ENCODE data around the gene OGT. TPM values are rescaled to one million over a fixed set of nuclear protein-coding genes. Genes with fewer than 3 reads are reported as not detected.
"Not testable (repeated sequence)": the region's sequence is repeated elsewhere in the genome, so short reads cannot be mapped to it uniquely, and the experiment has no call there.

Gene OGT
- total RNA-seq, 1 experiment from 2014 or later = 282 TPM

DNA sequence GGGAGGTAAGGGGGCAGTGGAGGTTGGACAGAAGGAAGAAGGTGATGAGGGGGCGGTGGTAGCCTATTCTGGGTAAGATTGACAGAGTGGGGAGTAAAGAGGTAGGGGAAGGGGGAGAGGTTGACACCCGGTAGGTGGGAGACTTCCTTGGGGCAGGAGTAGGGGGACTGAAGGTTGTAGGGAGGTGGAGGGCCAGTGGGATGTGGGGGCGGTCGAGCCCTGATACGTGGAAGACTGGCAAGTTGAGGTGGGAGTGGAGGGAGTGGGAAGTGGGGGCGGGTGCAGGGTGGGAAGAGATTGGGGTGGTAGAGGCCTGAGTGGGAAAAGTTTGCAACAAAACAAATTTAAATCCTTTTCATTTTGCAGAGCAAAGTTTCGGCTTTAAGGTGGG, 47.1 kb downstream of the OGT start:
- no peak for DNase-seq (ENCODE audit: unreplicated experiment)
- TF ChIP-seq CTCF (IDR thresholded peaks at IDR 0.05; ENCODE audit: unreplicated experiment) = no peak
- Mint-ChIP-seq H3K4me1 (ENCODE audit: insufficient read depth, unreplicated experiment) (no peaks in the 10 kb centered on the region), H3K9me3 (ENCODE audit: unreplicated experiment) (no peaks in the 10 kb centered on the region), H3K27ac (ENCODE audit: low read depth, unreplicated experiment) (peak overlapping the region; percentile 61), H3K4me3 (ENCODE audit: unreplicated experiment) (no peak overlapping the region), H3K36me3 (ENCODE audit: insufficient read depth, unreplicated experiment) (peaks cover 43% of the 10 kb centered on the region), H3K27me3 (ENCODE audit: insufficient read depth, unreplicated experiment) (peaks cover 33% of the 10 kb centered on the region)
- no TSS peak for BruUV-seq (replicated peaks)
- CTCF ChIA-PET = interaction anchor here (0.6 kb wide), 1 partner anchor 700 kb away, joined by 3 read pairs; no protein-coding TSS in a partner anchor
- intact Hi-C loops (cut with micrococcal nuclease) = no loop called here
- POLR2A ChIA-PET = no interaction called here

DNA sequence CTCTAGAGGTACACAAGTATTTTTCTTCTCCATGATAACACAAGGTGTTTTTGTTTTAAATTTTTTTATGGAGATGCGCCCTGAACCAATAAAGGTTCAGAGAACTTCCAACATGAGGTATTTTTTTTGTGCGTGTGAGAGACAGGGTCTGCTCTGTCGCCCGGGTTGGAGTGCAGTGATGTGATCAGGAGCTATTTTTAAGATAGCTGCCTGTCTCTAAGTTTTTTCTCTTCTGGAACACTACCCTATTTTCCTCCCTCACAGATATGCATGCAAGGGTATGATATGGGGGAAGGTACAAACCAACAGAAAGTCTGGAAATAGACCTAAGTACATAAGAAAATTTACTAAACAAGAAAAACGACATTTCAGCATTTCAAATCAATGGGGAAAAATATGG, 48.3 kb downstream of the OGT start:
- intact Hi-C loops (cut with micrococcal nuclease) = no loop called here
- no peak for DNase-seq (ENCODE audit: unreplicated experiment)
- TF ChIP-seq CTCF (IDR thresholded peaks at IDR 0.05; ENCODE audit: unreplicated experiment) = no peak
- ChIA-PET POLR2A (interaction anchor here (1.4 kb wide), 1 partner anchor 112 kb away, joined by 3 read pairs; no protein-coding TSS in a partner anchor), CTCF (no interaction called here)
- Mint-ChIP-seq H3K9me3 (ENCODE audit: unreplicated experiment) (no peaks in the 10 kb centered on the region), H3K27ac (ENCODE audit: low read depth, unreplicated experiment) (no peak overlapping the region), H3K27me3 (ENCODE audit: insufficient read depth, unreplicated experiment) (peaks cover 30% of the 10 kb centered on the region), H3K4me1 (ENCODE audit: insufficient read depth, unreplicated experiment) (no peaks in the 10 kb centered on the region), H3K4me3 (ENCODE audit: unreplicated experiment) (no peak overlapping the region), H3K36me3 (ENCODE audit: insufficient read depth, unreplicated experiment) (peaks cover 33% of the 10 kb centered on the region)
- no TSS peak for BruUV-seq (replicated peaks)

DNA sequence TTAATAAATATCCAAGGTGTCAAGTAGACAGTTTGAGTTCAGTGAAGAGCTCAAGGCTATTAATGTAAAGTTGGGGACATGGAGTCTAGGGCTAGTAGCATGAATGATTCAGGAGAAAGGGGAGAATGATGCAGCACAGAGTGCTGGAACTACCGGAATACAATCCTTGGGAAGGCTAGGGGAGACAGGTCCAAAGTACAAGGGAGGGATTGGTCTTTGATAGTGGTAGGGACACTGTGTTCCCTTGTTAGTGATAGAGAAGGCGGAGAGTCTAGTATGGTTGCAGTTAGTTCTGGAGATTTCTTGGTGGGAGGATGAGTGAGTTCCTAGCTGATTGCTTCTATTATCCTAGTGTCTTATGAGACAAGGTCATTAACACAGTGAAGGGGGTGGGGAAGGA, 54.0 kb downstream of the OGT start:
- no peak for TF ChIP-seq CTCF (IDR thresholded peaks at IDR 0.05; ENCODE audit: unreplicated experiment)
- intact Hi-C loops (cut with micrococcal nuclease) = no loop called here
- ChIA-PET POLR2A (no interaction called here), CTCF (no interaction called here)
- peaks cover 34% of the 10 kb centered on the region for H3K27me3 Mint-ChIP-seq (ENCODE audit: insufficient read depth, unreplicated experiment)
- DNase-seq (ENCODE audit: unreplicated experiment) = no peak
- H3K27ac Mint-ChIP-seq (ENCODE audit: low read depth, unreplicated experiment) = no peak overlapping the region
- no peak overlapping the region for H3K4me3 Mint-ChIP-seq (ENCODE audit: unreplicated experiment)
- H3K4me1 Mint-ChIP-seq (ENCODE audit: insufficient read depth, unreplicated experiment) = no peaks in the 10 kb centered on the region
- peaks cover 6% of the 10 kb centered on the region for H3K36me3 Mint-ChIP-seq (ENCODE audit: insufficient read depth, unreplicated experiment)
- H3K9me3 Mint-ChIP-seq (ENCODE audit: unreplicated experiment) = no peaks in the 10 kb centered on the region
- BruUV-seq (replicated peaks) = no TSS peak

DNA sequence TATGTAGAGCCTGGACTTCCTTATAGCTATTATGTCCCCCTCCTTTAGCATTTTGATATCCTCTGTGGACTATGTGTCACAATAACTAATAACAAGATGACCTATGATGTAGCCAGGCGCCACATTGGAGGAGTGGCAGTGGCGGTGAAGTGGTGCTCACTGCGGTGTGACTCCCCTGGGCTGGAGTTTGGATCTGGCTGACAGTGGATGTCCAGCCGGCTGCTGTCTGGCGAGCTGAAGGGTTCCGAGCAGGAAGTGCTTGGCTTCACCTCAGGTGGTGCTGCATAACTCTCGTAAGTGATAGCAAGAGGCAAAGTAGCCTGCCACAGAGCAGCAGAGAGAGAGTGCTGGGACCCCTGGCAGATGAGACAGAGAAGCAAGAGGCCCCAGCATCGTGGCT, 60.3 kb downstream of the OGT start:
- Mint-ChIP-seq H3K36me3 (ENCODE audit: insufficient read depth, unreplicated experiment) (peaks cover 22% of the 10 kb centered on the region), H3K27me3 (ENCODE audit: insufficient read depth, unreplicated experiment) (peaks cover 18% of the 10 kb centered on the region)
- intact Hi-C loops (cut with micrococcal nuclease); H3K4me1 Mint-ChIP-seq (ENCODE audit: insufficient read depth, unreplicated experiment); POLR2A ChIA-PET; H3K4me3 Mint-ChIP-seq (ENCODE audit: unreplicated experiment); H3K27ac Mint-ChIP-seq (ENCODE audit: low read depth, unreplicated experiment); H3K9me3 Mint-ChIP-seq (ENCODE audit: unreplicated experiment); CTCF ChIA-PET; BruUV-seq (replicated peaks); DNase-seq (ENCODE audit: unreplicated experiment): not testable (repeated sequence)

- Mint-ChIP-seq H3K9me3 (ENCODE audit: unreplicated experiment) (peaks cover 6% of the 10 kb centered on the region), H3K27me3 (ENCODE audit: insufficient read depth, unreplicated experiment) (peaks cover 18% of the 10 kb centered on the region), H3K36me3 (ENCODE audit: insufficient read depth, unreplicated experiment) (peaks cover 75% of the 10 kb centered on the region), H3K27ac (ENCODE audit: low read depth, unreplicated experiment) (no peak overlapping the region), H3K4me3 (ENCODE audit: unreplicated experiment) (no peak overlapping the region), H3K4me1 (ENCODE audit: insufficient read depth, unreplicated experiment) (no peaks in the 10 kb centered on the region)
- intact Hi-C loops (cut with micrococcal nuclease) = no loop called here
- POLR2A ChIA-PET = interaction anchor here (1.1 kb wide), 1 partner anchor 12 kb away, joined by 3 read pairs; no protein-coding TSS in a partner anchor
- no peak for TF ChIP-seq CTCF (IDR thresholded peaks at IDR 0.05; ENCODE audit: unreplicated experiment)
- CTCF ChIA-PET = interaction anchor here (1.7 kb wide), 1 partner anchor 23 kb away, joined by 4 read pairs; no protein-coding TSS in a partner anchor
- BruUV-seq (replicated peaks) = no TSS peak
- no peak for DNase-seq (ENCODE audit: unreplicated experiment)
These were observed 67.1 kb downstream of the OGT start for GRCh38 chrX:71599965-71600364.
